ENCODE results near the gene USF3. TPM values are rescaled to one million over a fixed set of nuclear protein-coding genes. Genes with fewer than 3 reads are reported as not detected.

USF3 gene
- total RNA-seq, 2 donors from 2014 or later, result 15.5 to 17.6 TPM

- no peaks in the 10 kb centered on the region for H3K27me3 ChIP-seq (ENCODE audit: control insufficient read depth, insufficient read depth, low read length, poor library complexity, severe bottlenecking)
- Mint-ChIP-seq H3K4me3 (no peak overlapping the region), H3K36me3 (ENCODE audit: low read depth) (no peaks in the 10 kb centered on the region), H3K9me3 (peaks cover 28% of the 10 kb centered on the region), H3K4me1 (no peaks in the 10 kb centered on the region), H3K27me3 (ENCODE audit: insufficient read depth) (no peaks in the 10 kb centered on the region), H3K27ac (no peak overlapping the region)
- H3K4me1 ChIP-seq (ENCODE audit: control insufficient read depth, insufficient read depth, low read length), result no peaks in the 10 kb centered on the region
- peaks cover 19% of the 10 kb centered on the region for H3K9me3 ChIP-seq (ENCODE audit: control insufficient read depth, low read length)
- no peak overlapping the region for H3K9ac ChIP-seq (ENCODE audit: extremely low read depth, low read length, poor library complexity, severe bottlenecking)
- H3K27ac ChIP-seq (ENCODE audit: low read depth, low read length), result no peak overlapping the region
- H3K4me3 ChIP-seq (ENCODE audit: low read length), result no peak overlapping the region
- no peaks in the 10 kb centered on the region for H3K36me3 ChIP-seq (ENCODE audit: control insufficient read depth, insufficient read depth, low read length)
- DNase-seq, result no peak
- TF ChIP-seq CTCF (conservative IDR thresholded peaks at IDR 0.05), result no peak
These were observed 47.9 kb downstream of the USF3 start for GRCh38 chr3:113648524-113648923.

GRCh38 chr3:113643583-113643982, 52.9 kb downstream of the USF3 start:
- Mint-ChIP-seq H3K4me1 (no peaks in the 10 kb centered on the region), H3K27ac (no peak overlapping the region), H3K4me3 (no peak overlapping the region), H3K36me3 (ENCODE audit: low read depth) (no peaks in the 10 kb centered on the region), H3K27me3 (ENCODE audit: insufficient read depth) (no peaks in the 10 kb centered on the region), H3K9me3 (peaks cover 32% of the 10 kb centered on the region)
- Histone ChIP-seq H3K4me1 (ENCODE audit: control insufficient read depth, insufficient read depth, low read length) (no peaks in the 10 kb centered on the region), H3K9me3 (ENCODE audit: control insufficient read depth, low read length) (peaks cover 19% of the 10 kb centered on the region), H3K9ac (ENCODE audit: extremely low read depth, low read length, poor library complexity, severe bottlenecking) (no peak overlapping the region), H3K36me3 (ENCODE audit: control insufficient read depth, insufficient read depth, low read length) (no peaks in the 10 kb centered on the region), H3K4me3 (ENCODE audit: low read length) (no peak overlapping the region), H3K27me3 (ENCODE audit: control insufficient read depth, insufficient read depth, low read length, poor library complexity, severe bottlenecking) (no peaks in the 10 kb centered on the region), H3K27ac (ENCODE audit: low read depth, low read length) (no peak overlapping the region)
- TF ChIP-seq CTCF (conservative IDR thresholded peaks at IDR 0.05), result no peak
- WGBS, 2 experiments (ENCODE audit: insufficient coverage in 1 of 2, insufficient read length in 1 of 2), result 77 to 94% methylated on average over 4 to 7 of the region's 7 CpGs
- DNase-seq, result no peak

- Histone ChIP-seq H3K27me3 (ENCODE audit: control insufficient read depth, insufficient read depth, low read length, poor library complexity, severe bottlenecking) (no peaks in the 10 kb centered on the region), H3K36me3 (ENCODE audit: control insufficient read depth, insufficient read depth, low read length) (no peaks in the 10 kb centered on the region), H3K27ac (ENCODE audit: low read depth, low read length) (no peak overlapping the region), H3K4me3 (ENCODE audit: low read length) (no peak overlapping the region), H3K4me1 (ENCODE audit: control insufficient read depth, insufficient read depth, low read length) (no peaks in the 10 kb centered on the region), H3K9me3 (ENCODE audit: control insufficient read depth, low read length) (peaks cover 4% of the 10 kb centered on the region), H3K9ac (ENCODE audit: extremely low read depth, low read length, poor library complexity, severe bottlenecking) (no peak overlapping the region)
- no peak overlapping the region for H3K27ac Mint-ChIP-seq
- no peaks in the 10 kb centered on the region for H3K4me1 Mint-ChIP-seq
- DNase-seq, result no peak
- no peak overlapping the region for H3K4me3 Mint-ChIP-seq
- H3K27me3 Mint-ChIP-seq (ENCODE audit: insufficient read depth), result no peaks in the 10 kb centered on the region
- no peak for TF ChIP-seq CTCF (conservative IDR thresholded peaks at IDR 0.05)
- no peaks in the 10 kb centered on the region for H3K36me3 Mint-ChIP-seq (ENCODE audit: low read depth)
- peaks cover 7% of the 10 kb centered on the region for H3K9me3 Mint-ChIP-seq
- WGBS, 2 experiments (ENCODE audit: insufficient coverage in 1 of 2, insufficient read length in 1 of 2), result 97% methylated on average over 2 of the region's 3 CpGs; no CpG with 5 or more reads in 1 of the 2 experiments
These were observed 57.5 kb downstream of the USF3 start for GRCh38 chr3:113638910-113639309.

Data from endodermal cell (in vitro differentiated cells).